Duodenal mucosa (tissue), 2 donors: ENCODE results near the gene KCNIP4.
"Not testable (repeated sequence)": the region's sequence is repeated elsewhere in the genome, so short reads cannot be mapped to it uniquely, and the experiment has no call there.

Source experiments
- H3K27ac ChIP-seq: one replicate; pipeline ENCODE4 v1.7.0; 2013; ENCODE audit warnings: low read depth, low read length
- H3K27me3 ChIP-seq, 2 donors: one replicate each; pipeline ENCODE4 v1.7.0; 2013; ENCODE audit warnings: low read length in 2 of 2, control low read depth in 1 of 2; ENCODE audit not compliant: insufficient read depth in 2 of 2, control insufficient read depth in 1 of 2
- H3K36me3 ChIP-seq, 2 donors: one replicate each; pipeline ENCODE4 v1.7.0; 2013; ENCODE audit warnings: low read length in 2 of 2, control low read depth in 1 of 2; ENCODE audit not compliant: insufficient read depth in 2 of 2, control insufficient read depth in 1 of 2
- H3K4me1 ChIP-seq, 2 donors: one replicate each; pipeline ENCODE4 v1.7.0; 2013; ENCODE audit warnings: low read length in 2 of 2, control low read depth in 1 of 2; ENCODE audit not compliant: insufficient read depth in 2 of 2, control insufficient read depth in 1 of 2
- H3K4me3 ChIP-seq, 2 donors: one replicate each; pipeline ENCODE4 v1.7.0; 2013; ENCODE audit warnings: low read length in 2 of 2, low read depth in 1 of 2
- H3K9ac ChIP-seq, 2 donors: one replicate each; pipeline ENCODE4 v1.7.0; 2013; ENCODE audit warnings: low read length in 2 of 2, low read depth in 1 of 2
- H3K9me3 ChIP-seq, 2 donors: one replicate each; pipeline ENCODE4 v1.7.0; 2013; ENCODE audit warnings: low read length in 2 of 2, control low read depth in 1 of 2; ENCODE audit not compliant: control insufficient read depth in 1 of 2

Gene KCNIP4

GRCh38 chr4:20761826-20762225 is 1186.7 kb downstream of the KCNIP4 start:
- no peaks in the 10 kb centered on the region for H3K27me3 ChIP-seq

GRCh38 chr4:20761382-20761781 is 1187.2 kb downstream of the KCNIP4 start:
- Histone ChIP-seq H3K27me3 (no peaks in the 10 kb centered on the region), H3K4me1 (no peaks in the 10 kb centered on the region), H3K9me3 (no peaks in the 10 kb centered on the region), H3K4me3 (no peak overlapping the region), H3K36me3 (no peaks in the 10 kb centered on the region), H3K27ac (no peak overlapping the region), H3K9ac (no peak overlapping the region)

More at GRCh38 chr4:20761826-20762225, 1186.7 kb downstream of the KCNIP4 start:
- Histone ChIP-seq H3K9ac (no peak overlapping the region), H3K27ac (no peak overlapping the region), H3K36me3 (no peaks in the 10 kb centered on the region), H3K4me3 (no peak overlapping the region), H3K4me1 (no peaks in the 10 kb centered on the region), H3K9me3 (no peaks in the 10 kb centered on the region)

DNA sequence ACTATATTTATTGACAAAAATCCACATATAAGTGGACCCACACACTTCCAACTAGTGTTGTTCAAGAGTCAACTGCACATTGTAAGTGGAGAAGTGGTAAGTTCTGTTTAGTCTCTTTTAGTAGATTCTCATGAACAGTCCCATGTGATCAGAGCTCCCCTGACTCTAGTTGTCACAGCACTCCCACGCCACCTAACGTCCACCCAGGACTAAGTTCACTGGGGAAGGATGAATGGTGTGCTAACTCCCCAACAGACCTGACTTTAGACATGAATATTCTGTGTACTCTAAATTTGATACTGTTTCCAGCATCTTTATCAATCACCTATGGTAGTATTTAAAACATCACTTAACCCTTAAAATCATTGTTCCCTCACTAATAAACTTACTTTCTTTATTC is 1188.5 kb downstream of the KCNIP4 start:
- H3K27ac ChIP-seq = no peak overlapping the region
- no peak overlapping the region for H3K9ac ChIP-seq
- H3K27me3 ChIP-seq = no peaks in the 10 kb centered on the region
- H3K4me3 ChIP-seq = no peak overlapping the region
- no peaks in the 10 kb centered on the region for H3K36me3 ChIP-seq
- no peaks in the 10 kb centered on the region for H3K4me1 ChIP-seq
- no peaks in the 10 kb centered on the region for H3K9me3 ChIP-seq

DNA sequence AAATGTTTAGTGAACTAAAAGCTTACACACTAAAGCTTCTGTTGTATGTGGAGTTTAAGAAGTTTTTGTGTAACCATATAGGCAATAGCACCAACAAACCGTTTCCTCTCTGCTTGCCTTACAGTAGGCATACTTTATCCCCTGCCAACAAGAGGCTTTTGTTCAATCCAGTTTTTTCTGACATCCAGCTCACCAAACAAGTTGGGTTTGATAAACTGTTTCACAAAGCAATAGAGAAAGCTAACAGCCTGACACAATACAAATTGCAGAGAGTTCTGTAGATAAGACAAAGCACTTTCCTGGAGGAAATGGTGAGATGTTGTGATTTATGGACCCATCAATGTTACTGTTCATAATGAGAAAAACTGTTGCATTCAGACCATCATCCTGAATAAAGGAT is 1194.5 kb downstream of the KCNIP4 start:
- no peak overlapping the region for H3K27ac ChIP-seq
- no peak overlapping the region for H3K9ac ChIP-seq
- H3K4me3 ChIP-seq = no peak overlapping the region
- H3K9me3 ChIP-seq = no peaks in the 10 kb centered on the region
- H3K36me3 ChIP-seq = peaks cover 0 to 10% of the 10 kb centered on the region in 2 donors
- H3K4me1 ChIP-seq = no peaks in the 10 kb centered on the region
- no peaks in the 10 kb centered on the region for H3K27me3 ChIP-seq

- no peaks in the 10 kb centered on the region for H3K27me3 ChIP-seq
- H3K9ac ChIP-seq = no peak overlapping the region
- H3K27ac ChIP-seq = no peak overlapping the region
- no peaks in the 10 kb centered on the region for H3K9me3 ChIP-seq
- peaks cover 0 to 10% of the 10 kb centered on the region in 2 donors for H3K36me3 ChIP-seq
- H3K4me3 ChIP-seq = no peak overlapping the region
- no peaks in the 10 kb centered on the region for H3K4me1 ChIP-seq
Observed at GRCh38 chr4:20752641-20753040, 1195.9 kb downstream of the KCNIP4 start.

- not testable (repeated sequence) for H3K36me3 ChIP-seq, H3K9me3 ChIP-seq, H3K27me3 ChIP-seq, H3K9ac ChIP-seq, H3K4me3 ChIP-seq, H3K27ac ChIP-seq, H3K4me1 ChIP-seq
Observed at GRCh38 chr4:20746000-20746399, 1202.6 kb downstream of the KCNIP4 start.

DNA sequence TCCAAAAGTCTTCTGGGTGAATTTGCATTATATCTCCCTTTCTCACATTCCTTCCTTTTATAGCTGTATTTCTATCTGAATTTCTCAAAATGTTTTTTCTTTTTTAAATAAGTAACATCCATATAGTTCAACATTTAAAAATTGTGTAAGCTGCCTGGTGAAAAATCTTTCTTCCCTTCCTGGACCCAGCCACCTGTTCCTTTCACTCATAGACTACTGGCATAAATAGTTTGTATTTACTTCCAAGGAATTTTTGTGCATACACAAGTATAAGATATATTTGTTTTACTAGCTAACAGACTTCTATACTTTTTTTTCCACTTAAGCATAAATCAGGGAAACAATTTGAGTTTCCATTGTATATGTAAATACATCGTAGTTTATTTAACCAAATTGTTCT is 1212.6 kb downstream of the KCNIP4 start:
- Histone ChIP-seq H3K27ac (no peak overlapping the region), H3K4me1 (no peaks in the 10 kb centered on the region), H3K9ac (no peak overlapping the region), H3K27me3 (no peaks in the 10 kb centered on the region), H3K36me3 (peaks cover 17 to 34% of the 10 kb centered on the region in 2 donors), H3K4me3 (no peak overlapping the region), H3K9me3 (peaks cover 19 to 32% of the 10 kb centered on the region in 2 donors)

GRCh38 chr4:20724915-20725314 is 1223.7 kb downstream of the KCNIP4 start:
- Histone ChIP-seq H3K4me1 (no peaks in the 10 kb centered on the region), H3K4me3 (no peak overlapping the region), H3K9ac (no peak overlapping the region), H3K27me3 (no peaks in the 10 kb centered on the region), H3K27ac (no peak overlapping the region), H3K36me3 (peaks cover 13 to 40% of the 10 kb centered on the region in 2 donors), H3K9me3 (no peaks in the 10 kb centered on the region)

- Histone ChIP-seq H3K27me3 (no peaks in the 10 kb centered on the region), H3K9me3 (no peaks in the 10 kb centered on the region), H3K36me3 (peaks cover 10 to 39% of the 10 kb centered on the region in 2 donors), H3K4me1 (no peaks in the 10 kb centered on the region), H3K9ac (no peak overlapping the region), H3K27ac (no peak overlapping the region), H3K4me3 (no peak overlapping the region)
Observed at GRCh38 chr4:20723463-20723862, 1225.1 kb downstream of the KCNIP4 start.

- Histone ChIP-seq H3K36me3 (peaks cover 10 to 39% of the 10 kb centered on the region in 2 donors), H3K27me3 (no peaks in the 10 kb centered on the region), H3K27ac (no peak overlapping the region), H3K4me1 (no peaks in the 10 kb centered on the region), H3K9ac (no peak overlapping the region), H3K4me3 (no peak overlapping the region), H3K9me3 (no peaks in the 10 kb centered on the region)
Observed at GRCh38 chr4:20723019-20723418, 1225.6 kb downstream of the KCNIP4 start.

GRCh38 chr4:20711335-20711734 is 1237.2 kb downstream of the KCNIP4 start:
- Histone ChIP-seq H3K27me3 (no peaks in the 10 kb centered on the region), H3K36me3 (peaks cover 12 to 32% of the 10 kb centered on the region in 2 donors), H3K9me3 (no peaks in the 10 kb centered on the region), H3K27ac (no peak overlapping the region), H3K4me3 (no peak overlapping the region), H3K9ac (no peak overlapping the region), H3K4me1 (no peaks in the 10 kb centered on the region)
